Ascending aorta (tissue), 2 donors: Measurements from ENCODE around the gene NLGN3. TPM values are rescaled to one million over a fixed set of nuclear protein-coding genes. Genes with fewer than 3 reads are reported as not detected.

ENCODE experiments used
- DNase-seq, 2 donors: peaks; one replicate each; pipeline ENCODE4 v3.0.0-alpha.2; 2019; ENCODE audit warnings: low spot score in 2 of 2
- H3K27ac ChIP-seq, 2 donors: fragments of 200-600 bp; sonication (generic); one replicate each; pipeline ENCODE4 v1.5.1; 2016 to 2017; ENCODE audit warnings: mild to moderate bottlenecking in 1 of 2
- H3K27me3 ChIP-seq: fragments of 200-600 bp; sonication (generic); one replicate; pipeline ENCODE4 v1.5.1; 2017
- H3K36me3 ChIP-seq, 2 donors: fragments of 200-600 bp; sonication (generic); one replicate each; pipeline ENCODE4 v1.5.1; 2016
- H3K4me1 ChIP-seq, 2 donors: fragments of 200-600 bp; sonication (generic); one replicate each; pipeline ENCODE4 v1.5.1; 2016 to 2017; ENCODE audit warnings: mild to moderate bottlenecking in 1 of 2
- H3K4me3 ChIP-seq, 2 donors: fragments of 200-600 bp; sonication (generic); one replicate each; pipeline ENCODE4 v1.5.1; 2016 to 2017; ENCODE audit warnings: mild to moderate bottlenecking in 1 of 2
- H3K9me3 ChIP-seq, 2 donors: fragments of 200-600 bp; sonication (generic); one replicate each; pipeline ENCODE4 v1.5.1; 2016
- CTCF ChIP-seq, 3 experiments: fragments of 200-600 bp in 2 of 3; fragments of 450-650 bp in 1 of 3; sonication (generic) in 2 of 3; IDR thresholded peaks; one replicate each; pipeline ENCODE4 v1.5.1; 2016 to 2019; ENCODE audit warnings: antibody characterized with exemption in 3 of 3, mild to moderate bottlenecking in 1 of 3, moderate library complexity in 1 of 3
- intact Hi-C: fragments of 100-400 bp; cut with DNase I; formaldehyde crosslinking; loops from one replicate; pipeline ENCODE4 v1.15.1; 2023
- total RNA-seq: library from RNA; depleted of rRNA; stranded (reverse); fragments of >200 nt; gene quantifications from one replicate; pipeline ENCODE4 v1.1.0, GENCODE V29; 2016

NLGN3 gene
- total RNA-seq, 1 donor from 2014 or later, result 0.21 TPM

GRCh38 chrX:71198066-71198465, 53.4 kb downstream of the NLGN3 start:
- DNase-seq, result no peak
- Histone ChIP-seq H3K9me3 (no peaks in the 10 kb centered on the region), H3K27ac (no peak overlapping the region), H3K4me3 (no peak overlapping the region), H3K36me3 (no peaks in the 10 kb centered on the region), H3K4me1 (no peaks in the 10 kb centered on the region), H3K27me3 (no peaks in the 10 kb centered on the region)
- intact Hi-C loops, result no loop called here
- no peak for TF ChIP-seq CTCF (IDR thresholded peaks at IDR 0.05)

GRCh38 chrX:71199252-71200008, 54.8 kb downstream of the NLGN3 start:
- Histone ChIP-seq H3K27ac (no peak overlapping the region), H3K4me1 (no peaks in the 10 kb centered on the region), H3K27me3 (no peaks in the 10 kb centered on the region), H3K36me3 (no peaks in the 10 kb centered on the region), H3K4me3 (no peak overlapping the region), H3K9me3 (no peaks in the 10 kb centered on the region)
- DNase-seq, result no peak
- intact Hi-C loops, result no loop called here
- no peak for TF ChIP-seq CTCF (IDR thresholded peaks at IDR 0.05)

- Histone ChIP-seq H3K36me3 (no peaks in the 10 kb centered on the region), H3K27me3 (no peaks in the 10 kb centered on the region), H3K27ac (no peak overlapping the region), H3K9me3 (no peaks in the 10 kb centered on the region), H3K4me3 (no peak overlapping the region), H3K4me1 (no peaks in the 10 kb centered on the region)
- intact Hi-C loops, result no loop called here
- TF ChIP-seq CTCF (IDR thresholded peaks at IDR 0.05), result no peak
- no peak for DNase-seq
Measured at GRCh38 chrX:71210816-71211215, 66.2 kb downstream of the NLGN3 start.

GRCh38 chrX:71212536-71212935, 67.9 kb downstream of the NLGN3 start:
- intact Hi-C loops, result no loop called here
- Histone ChIP-seq H3K27me3 (no peaks in the 10 kb centered on the region), H3K27ac (no peak overlapping the region), H3K9me3 (no peaks in the 10 kb centered on the region), H3K4me3 (no peak overlapping the region), H3K36me3 (no peaks in the 10 kb centered on the region), H3K4me1 (no peaks in the 10 kb centered on the region)
- no peak for TF ChIP-seq CTCF (IDR thresholded peaks at IDR 0.05)
- no peak for DNase-seq

- TF ChIP-seq CTCF (IDR thresholded peaks at IDR 0.05), result no peak
- no peak for DNase-seq
- intact Hi-C loops, result no loop called here
- H3K36me3 ChIP-seq, result no peaks in the 10 kb centered on the region
- no peak overlapping the region for H3K4me3 ChIP-seq
- no peaks in the 10 kb centered on the region for H3K4me1 ChIP-seq
- no peak overlapping the region for H3K27ac ChIP-seq
- no peaks in the 10 kb centered on the region for H3K9me3 ChIP-seq
- no peaks in the 10 kb centered on the region for H3K27me3 ChIP-seq
Measured at GRCh38 chrX:71214152-71214551, 69.5 kb downstream of the NLGN3 start.
